HG03175 (cell line): ENCODE data around the gene MYH6.
"Not testable (repeated sequence)": the region's sequence is repeated elsewhere in the genome, so short reads cannot be mapped to it uniquely, and the experiment has no call there.

Source experiments
- ATAC-seq: cut with Tn5 transposase; IDR thresholded peaks from one replicate; pipeline ENCODE4 v1.9.1; 2021; ENCODE audit warnings: mild to moderate bottlenecking, moderate library complexity; ENCODE audit not compliant: unreplicated experiment

The MYH6 gene

GRCh38 chr14:23407516-23408306 lies at the start of gene MYH6:
TSS of gene MYH6 (minus strand) at chr14:23408273. CDS start at chr14:23407223, 1,050 bp downstream.
- ATAC-seq, result no peak

- ATAC-seq, result not testable (repeated sequence)
These were observed 49.0 kb upstream of the MYH6 start for GRCh38 chr14:23456883-23457586.

- no peak for ATAC-seq
These were observed 46.4 kb upstream of the MYH6 start for GRCh38 chr14:23454445-23454856.

GRCh38 chr14:23452237-23452636 lies 44.2 kb upstream of the MYH6 start:
- no peak for ATAC-seq

- ATAC-seq, result no peak
These were observed 42.3 kb upstream of the MYH6 start for GRCh38 chr14:23450379-23450778.

GRCh38 chr14:23449314-23449713 lies 41.2 kb upstream of the MYH6 start:
- no peak for ATAC-seq

GRCh38 chr14:23447361-23448350 lies 39.6 kb upstream of the MYH6 start:
- ATAC-seq, result no peak

- no peak for ATAC-seq
These were observed 38.3 kb upstream of the MYH6 start for GRCh38 chr14:23446291-23446851.

GRCh38 chr14:23445773-23446172 lies 37.7 kb upstream of the MYH6 start:
- ATAC-seq, result no peak

- ATAC-seq, result no peak
These were observed 36.2 kb upstream of the MYH6 start for GRCh38 chr14:23444314-23444713.

GRCh38 chr14:23443881-23444280 lies 35.8 kb upstream of the MYH6 start:
- no peak for ATAC-seq

- no peak for ATAC-seq
These were observed 35.3 kb upstream of the MYH6 start for GRCh38 chr14:23443411-23443812.

- no peak for ATAC-seq
These were observed 34.8 kb upstream of the MYH6 start for GRCh38 chr14:23442721-23443356.

- ATAC-seq, result no peak
These were observed 33.0 kb upstream of the MYH6 start for GRCh38 chr14:23441076-23441475.

- ATAC-seq, result no peak
These were observed 31.2 kb upstream of the MYH6 start for GRCh38 chr14:23439107-23439835.

- ATAC-seq, result no peak
These were observed 30.3 kb upstream of the MYH6 start for GRCh38 chr14:23438101-23438971.

GRCh38 chr14:23437133-23438100 lies 29.3 kb upstream of the MYH6 start:
- no peak for ATAC-seq
